ENCODE measurements around the gene AGBL4. TPM values are rescaled to one million over a fixed set of nuclear protein-coding genes. Genes with fewer than 3 reads are reported as not detected.

The AGBL4 gene
- polyA plus RNA-seq, 3 donors from 2014 or later: not detected

- no peak overlapping the region for H3K4me3 Mint-ChIP-seq
- peaks cover 0 to 4% (median 0%) of the 10 kb centered on the region in 6 donors for H3K9me3 Mint-ChIP-seq
- peaks cover 0 to 4% (median 2%) of the 10 kb centered on the region in 3 donors for H3K27me3 Mint-ChIP-seq (ENCODE audit: low read depth in 3 of 3)
- no peak overlapping the region for H3K27ac Mint-ChIP-seq
- H3K4me1 Mint-ChIP-seq: no peaks in the 10 kb centered on the region
- DNase-seq: no peak
- no peaks in the 10 kb centered on the region for H3K36me3 Mint-ChIP-seq
Measured at GRCh38 chr1:48661726-48662463, 1361.9 kb downstream of the AGBL4 start.

GRCh38 chr1:48659801-48660200 lies 1364.0 kb downstream of the AGBL4 start:
- no peaks in the 10 kb centered on the region for H3K4me1 Mint-ChIP-seq
- H3K27ac Mint-ChIP-seq: no peak overlapping the region
- DNase-seq: no peak
- H3K4me3 Mint-ChIP-seq: no peak overlapping the region
- peaks cover 0 to 4% (median 0%) of the 10 kb centered on the region in 6 donors for H3K9me3 Mint-ChIP-seq
- peaks cover 0 to 1% (median 0%) of the 10 kb centered on the region in 3 donors for H3K27me3 Mint-ChIP-seq (ENCODE audit: low read depth in 3 of 3)
- no peaks in the 10 kb centered on the region for H3K36me3 Mint-ChIP-seq

DNA sequence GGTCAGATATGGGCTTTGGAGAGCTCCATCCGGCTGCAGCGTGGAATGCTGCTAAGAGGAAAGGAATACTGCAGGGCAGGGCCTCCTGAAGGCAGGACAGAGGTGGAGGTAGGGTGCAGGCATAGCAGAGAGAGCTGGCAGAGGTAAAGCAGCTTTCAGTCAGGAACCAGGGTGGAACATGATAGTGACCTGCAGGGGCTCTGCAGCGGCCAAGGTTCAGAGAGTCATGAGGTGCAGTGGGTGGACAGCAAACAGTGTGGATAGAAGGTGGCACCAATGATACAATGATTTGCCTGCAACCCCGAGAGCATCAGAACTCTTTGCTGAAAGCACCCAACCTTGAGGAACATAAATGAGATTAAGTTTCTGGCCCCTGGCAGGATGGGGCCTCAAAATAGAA lies 1366.3 kb downstream of the AGBL4 start:
- H3K4me3 Mint-ChIP-seq: no peak overlapping the region
- no peak overlapping the region for H3K27ac Mint-ChIP-seq
- no peak for DNase-seq
- no peaks in the 10 kb centered on the region for H3K36me3 Mint-ChIP-seq
- no peaks in the 10 kb centered on the region for H3K4me1 Mint-ChIP-seq
- peaks cover 0 to 4% (median 0%) of the 10 kb centered on the region in 6 donors for H3K9me3 Mint-ChIP-seq
- H3K27me3 Mint-ChIP-seq (ENCODE audit: low read depth in 3 of 3): peaks cover 0 to 3% (median 0%) of the 10 kb centered on the region in 3 donors

- Mint-ChIP-seq H3K9me3 (no peaks in the 10 kb centered on the region), H3K4me1 (no peaks in the 10 kb centered on the region), H3K36me3 (no peaks in the 10 kb centered on the region), H3K27me3 (ENCODE audit: low read depth in 3 of 3) (peaks cover 0 to 3% (median 2%) of the 10 kb centered on the region in 3 donors), H3K27ac (no peak overlapping the region), H3K4me3 (no peak overlapping the region)
- no peak for DNase-seq
Measured at GRCh38 chr1:48654606-48655210, 1369.0 kb downstream of the AGBL4 start.

- Mint-ChIP-seq H3K4me3 (no peak overlapping the region), H3K27ac (no peak overlapping the region), H3K36me3 (no peaks in the 10 kb centered on the region), H3K4me1 (no peaks in the 10 kb centered on the region), H3K9me3 (no peaks in the 10 kb centered on the region), H3K27me3 (ENCODE audit: low read depth in 3 of 3) (peaks cover 3 to 5% (median 4%) of the 10 kb centered on the region in 3 donors)
- DNase-seq: no peak
Measured at GRCh38 chr1:48652334-48652733, 1371.4 kb downstream of the AGBL4 start.

- H3K4me1 Mint-ChIP-seq: no peaks in the 10 kb centered on the region
Measured at GRCh38 chr1:48649880-48650279, 1373.9 kb downstream of the AGBL4 start.

GRCh38 chr1:48645883-48646282 lies 1377.9 kb downstream of the AGBL4 start:
- no peaks in the 10 kb centered on the region for H3K9me3 Mint-ChIP-seq
- no peak overlapping the region for H3K4me3 Mint-ChIP-seq
- H3K27me3 Mint-ChIP-seq (ENCODE audit: low read depth in 3 of 3): peaks cover 0 to 8% (median 4%) of the 10 kb centered on the region in 3 donors
- no peaks in the 10 kb centered on the region for H3K4me1 Mint-ChIP-seq
- no peak overlapping the region for H3K27ac Mint-ChIP-seq
- H3K36me3 Mint-ChIP-seq: no peaks in the 10 kb centered on the region
- no peak for DNase-seq

More at GRCh38 chr1:48649880-48650279, 1373.9 kb downstream of the AGBL4 start:
- no peaks in the 10 kb centered on the region for H3K36me3 Mint-ChIP-seq
- peaks cover 3 to 5% (median 4%) of the 10 kb centered on the region in 3 donors for H3K27me3 Mint-ChIP-seq (ENCODE audit: low read depth in 3 of 3)
- H3K9me3 Mint-ChIP-seq: no peaks in the 10 kb centered on the region
- H3K27ac Mint-ChIP-seq: no peak overlapping the region
- DNase-seq: no peak
- H3K4me3 Mint-ChIP-seq: no peak overlapping the region

- Mint-ChIP-seq H3K9me3 (no peaks in the 10 kb centered on the region), H3K4me1 (no peaks in the 10 kb centered on the region), H3K27me3 (ENCODE audit: low read depth in 3 of 3) (peaks cover 0 to 8% (median 2%) of the 10 kb centered on the region in 3 donors), H3K36me3 (no peaks in the 10 kb centered on the region), H3K4me3 (no peak overlapping the region), H3K27ac (no peak overlapping the region)
- no peak for DNase-seq
Measured at GRCh38 chr1:48644905-48645605, 1378.7 kb downstream of the AGBL4 start.

DNA sequence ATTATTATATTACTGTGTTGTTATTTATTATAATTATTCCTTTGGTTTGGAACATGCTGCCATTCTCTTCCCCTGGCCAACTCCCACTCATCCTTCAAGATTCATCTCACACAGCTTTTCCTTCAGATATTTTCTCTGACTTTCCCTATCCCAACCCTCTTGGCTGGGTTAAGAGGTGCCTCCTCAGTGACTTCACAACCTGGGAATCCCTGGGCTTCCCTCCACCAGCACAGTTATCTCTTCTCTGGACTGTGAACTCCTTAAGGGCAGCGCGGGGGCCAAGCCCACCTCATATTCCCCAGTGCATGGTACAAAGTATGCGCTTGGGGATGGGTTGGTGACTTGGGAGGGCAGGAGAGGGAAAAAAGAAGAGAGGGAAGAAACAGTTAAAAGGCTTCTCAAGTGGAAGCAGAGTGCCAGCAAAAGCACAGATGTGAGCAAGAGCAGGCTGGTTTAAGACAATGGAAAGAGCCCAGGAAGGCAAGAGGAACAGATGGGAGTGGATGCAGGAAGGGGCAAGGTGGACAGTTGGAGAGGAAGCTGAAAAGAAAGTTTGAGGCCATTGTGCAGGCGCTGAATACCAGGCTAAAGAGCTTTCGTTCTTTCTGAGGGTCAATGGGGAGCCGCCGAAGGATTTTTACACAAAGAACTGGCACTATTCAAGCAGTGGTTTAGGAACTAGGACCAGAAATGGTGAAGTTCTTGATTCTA lies 1379.4 kb downstream of the AGBL4 start:
- Mint-ChIP-seq H3K4me3 (no peak overlapping the region), H3K27ac (no peak overlapping the region), H3K36me3 (no peaks in the 10 kb centered on the region), H3K4me1 (no peaks in the 10 kb centered on the region), H3K9me3 (no peaks in the 10 kb centered on the region), H3K27me3 (ENCODE audit: low read depth in 3 of 3) (peaks cover 0 to 8% (median 2%) of the 10 kb centered on the region in 3 donors)
- no peak for DNase-seq

DNA sequence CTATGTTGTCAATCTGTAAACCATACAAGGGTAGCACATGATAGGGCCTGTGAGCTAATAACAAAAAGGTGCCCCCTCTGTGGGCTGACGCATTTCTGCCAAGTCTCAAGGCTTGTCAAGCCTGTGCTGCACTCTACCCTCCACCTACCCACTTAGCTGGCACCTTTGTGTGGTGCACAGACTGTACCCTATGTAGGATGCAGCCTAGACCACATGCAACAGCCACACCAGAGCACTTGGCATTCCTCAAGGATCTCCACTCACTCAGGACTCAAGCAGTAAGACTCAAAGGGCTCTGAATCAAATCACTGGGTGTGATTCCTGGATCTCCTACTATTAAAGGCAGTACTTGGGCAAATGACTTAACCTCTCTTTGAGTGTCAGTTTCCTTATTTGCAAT lies 1380.6 kb downstream of the AGBL4 start:
- Mint-ChIP-seq H3K27me3 (ENCODE audit: low read depth in 3 of 3) (peaks cover 0 to 7% (median 2%) of the 10 kb centered on the region in 3 donors), H3K27ac (no peak overlapping the region), H3K4me1 (no peaks in the 10 kb centered on the region), H3K4me3 (no peak overlapping the region), H3K9me3 (no peaks in the 10 kb centered on the region), H3K36me3 (no peaks in the 10 kb centered on the region)
- DNase-seq: no peak

- no peak for DNase-seq
- H3K9me3 Mint-ChIP-seq: no peaks in the 10 kb centered on the region
- H3K27me3 Mint-ChIP-seq (ENCODE audit: low read depth in 3 of 3): peaks cover 0 to 3% (median 0%) of the 10 kb centered on the region in 3 donors
- H3K27ac Mint-ChIP-seq: no peak overlapping the region
- H3K4me3 Mint-ChIP-seq: no peak overlapping the region
- H3K36me3 Mint-ChIP-seq: no peaks in the 10 kb centered on the region
- H3K4me1 Mint-ChIP-seq: no peaks in the 10 kb centered on the region
Measured at GRCh38 chr1:48640836-48641492, 1382.8 kb downstream of the AGBL4 start.

DNA sequence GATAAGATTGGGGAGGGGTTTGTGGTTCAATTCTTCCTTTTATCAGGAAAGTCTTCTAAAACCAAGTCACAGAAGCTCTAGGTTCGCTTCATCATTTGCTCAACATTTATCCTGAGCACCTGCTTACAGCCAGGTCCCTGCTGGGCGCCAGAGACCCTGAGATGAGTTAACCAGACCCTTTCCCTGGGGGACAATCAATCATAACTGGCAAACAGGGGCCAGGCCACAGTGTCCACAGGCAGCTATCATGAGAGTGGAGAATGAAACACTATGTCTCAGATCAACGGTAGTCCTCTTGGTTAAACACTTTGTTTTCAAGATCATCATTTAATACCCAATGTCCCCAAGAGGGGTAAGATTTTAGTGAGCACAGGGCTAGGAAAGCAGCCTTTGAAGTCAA lies 1393.9 kb downstream of the AGBL4 start:
- peaks cover 0 to 6% (median 3%) of the 10 kb centered on the region in 3 donors for H3K27me3 Mint-ChIP-seq (ENCODE audit: low read depth in 3 of 3)
- no peaks in the 10 kb centered on the region for H3K4me1 Mint-ChIP-seq
- no peak overlapping the region for H3K4me3 Mint-ChIP-seq
- H3K27ac Mint-ChIP-seq: no peak overlapping the region
- no peaks in the 10 kb centered on the region for H3K36me3 Mint-ChIP-seq
- H3K9me3 Mint-ChIP-seq: no peaks in the 10 kb centered on the region
- DNase-seq: no peak

DNA sequence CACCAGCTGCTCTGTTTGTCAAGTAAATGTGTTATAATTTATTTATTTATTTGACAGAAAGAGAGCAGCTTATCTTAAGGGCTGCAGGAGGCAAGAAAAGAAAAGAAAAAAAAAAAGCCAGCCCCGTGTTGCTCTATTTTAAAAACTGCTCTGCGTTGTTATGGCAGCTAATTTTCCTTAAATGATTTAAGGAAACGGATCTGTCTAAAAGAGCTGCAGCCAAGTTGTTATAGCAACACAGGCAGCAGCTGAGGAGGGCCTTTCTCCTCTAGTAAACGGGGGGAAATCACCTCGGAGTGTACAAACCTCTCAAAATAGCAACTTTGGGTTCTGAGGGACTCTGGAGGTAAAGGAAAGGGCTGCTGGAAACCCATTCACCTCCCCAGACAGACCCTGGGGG lies 1396.3 kb downstream of the AGBL4 start:
- no peaks in the 10 kb centered on the region for H3K4me1 Mint-ChIP-seq
- no peak overlapping the region for H3K4me3 Mint-ChIP-seq
- no peak for DNase-seq
- peaks cover 0 to 6% (median 2%) of the 10 kb centered on the region in 3 donors for H3K27me3 Mint-ChIP-seq (ENCODE audit: low read depth in 3 of 3)
- H3K36me3 Mint-ChIP-seq: no peaks in the 10 kb centered on the region
- no peak overlapping the region for H3K27ac Mint-ChIP-seq
- H3K9me3 Mint-ChIP-seq: peaks cover 0 to 4% (median 0%) of the 10 kb centered on the region in 6 donors

Measured in immature natural killer cell (primary cell).